B cell (primary cell): ENCODE measurements around the gene ARHGAP12. TPM values are rescaled to one million over a fixed set of nuclear protein-coding genes. Genes with fewer than 3 reads are reported as not detected.

Source experiments
- ATAC-seq: fragments of 200-7000 bp; cut with Tn5 transposase; one replicate; pipeline ENCODE4 v1.10.0; 2021; ENCODE audit warnings: low read depth, mild to moderate bottlenecking, moderate number of reproducible peaks, moderate library complexity
- CTCF ChIA-PET: fragments of 350-600 bp; sonication (Branson Sonifier 250); formaldehyde crosslinking; loops from one replicate; lab custom pipeline; 2021; ENCODE audit warnings: antibody characterized with exemption, inconsistent platforms; lab: Charles Lee
- POLR2A ChIA-PET: fragments of 350-600 bp; sonication (Branson Sonifier 250); formaldehyde crosslinking; loops from one replicate; lab custom pipeline; 2021; ENCODE audit warnings: antibody characterized with exemption; lab: Charles Lee
- DNase-seq: peaks from one replicate; pipeline ENCODE4 v3.0.0; 2013
- H2AFZ ChIP-seq: 2 replicates; pipeline ENCODE4 v1.6.1; 2012; ENCODE audit warnings: mild to moderate bottlenecking, low read depth, low read length; ENCODE audit not compliant: insufficient read depth, poor library complexity, severe bottlenecking
- H3K27ac ChIP-seq, 2 donors: 1 replicate in 1 of 2; 2 replicates in 1 of 2; pipeline ENCODE4 v1.5.1; 2012 to 2013; ENCODE audit warnings: low read length in 2 of 2, mild to moderate bottlenecking in 2 of 2, moderate library complexity in 1 of 2
- H3K27me3 ChIP-seq, 4 experiments: fragments of 200-600 bp in 1 of 4; sonication (generic) in 1 of 4; replicated peaks in 1 of 4; 1 replicate in 2 of 4; 2 replicates in 2 of 4; pipeline versions ENCODE4 v1.6.1 to v1.7.0; 2013 to 2016; ENCODE audit warnings: low read length in 3 of 4, mild to moderate bottlenecking in 2 of 4, mixed read lengths in 1 of 4, moderate library complexity in 1 of 4; ENCODE audit not compliant: insufficient read depth in 4 of 4, control insufficient read depth in 3 of 4; ENCODE audit errors: control extremely low read depth in 1 of 4
- H3K36me3 ChIP-seq, 2 experiments: replicated peaks in 1 of 2; 1 replicate in 1 of 2; 2 replicates in 1 of 2; pipeline versions ENCODE4 v1.6.1 to v1.7.1; 2013; ENCODE audit warnings: low read length in 1 of 2; ENCODE audit not compliant: insufficient read depth in 2 of 2, control insufficient read depth in 1 of 2; ENCODE audit errors: control extremely low read depth in 1 of 2, extremely low read depth in 1 of 2
- H3K4me1 ChIP-seq, 2 donors: fragments of 200-600 bp in 1 of 2; sonication (generic) in 1 of 2; 1 replicate in 1 of 2; 2 replicates in 1 of 2; pipeline versions ENCODE4 v1.5.1 to v1.6.1; 2013 to 2017; ENCODE audit warnings: low read length in 2 of 2; ENCODE audit not compliant: control insufficient read depth in 2 of 2, insufficient read depth in 2 of 2
- H3K4me2 ChIP-seq: replicated peaks from 2 replicates; pipeline ENCODE3; 2012; ENCODE audit warnings: mild to moderate bottlenecking, low read depth, low read length; ENCODE audit not compliant: poor library complexity, severe bottlenecking
- H3K4me3 ChIP-seq, 5 experiments: fragments of 200-600 bp in 1 of 5; sonication (generic) in 1 of 5; 1 replicate in 3 of 5; 2 replicates in 2 of 5; pipeline versions ENCODE4 v1.5.1 to v1.7.0; 2011 to 2016; ENCODE audit warnings: low read length in 4 of 5, mild to moderate bottlenecking in 4 of 5, low read depth in 2 of 5, control low read depth in 1 of 5, moderate library complexity in 1 of 5; ENCODE audit not compliant: insufficient read depth in 1 of 5; ENCODE audit errors: control extremely low read depth in 1 of 5, extremely low read depth in 1 of 5
- H3K79me2 ChIP-seq: fragments of 200-600 bp; sonication (generic); one replicate; pipeline ENCODE4 v1.6.0; 2016; ENCODE audit warnings: low read length; ENCODE audit not compliant: control insufficient read depth, insufficient read depth
- H3K9ac ChIP-seq: fragments of 200-600 bp; sonication (generic); 2 replicates; pipeline ENCODE4 v1.6.1; 2017; ENCODE audit warnings: mild to moderate bottlenecking, low read length, moderate library complexity
- H3K9me3 ChIP-seq, 3 donors: one replicate each; pipeline versions ENCODE4 v1.6.1 to v1.7.1; 2013; ENCODE audit warnings: low read length in 2 of 3; ENCODE audit not compliant: control insufficient read depth in 2 of 3, insufficient read depth in 1 of 3; ENCODE audit errors: control extremely low read depth in 1 of 3
- H4K20me1 ChIP-seq: 2 replicates; pipeline ENCODE4 v1.6.0; 2012; ENCODE audit warnings: mild to moderate bottlenecking, low read length; ENCODE audit not compliant: insufficient read depth, control insufficient read depth, poor library complexity, severe bottlenecking
- H3K27ac Mint-ChIP-seq: one replicate; pipeline ENCODE4 v1.8.0; 2021; ENCODE audit warnings: mixed read lengths
- H3K27me3 Mint-ChIP-seq: one replicate; pipeline ENCODE4 v1.8.0; 2021; ENCODE audit warnings: mixed read lengths
- H3K4me1 Mint-ChIP-seq: one replicate; pipeline ENCODE4 v1.8.0; 2021; ENCODE audit warnings: mixed read lengths
- H3K4me3 Mint-ChIP-seq: one replicate; pipeline ENCODE4 v1.8.0; 2021; ENCODE audit warnings: mixed read lengths
- H3K9me3 Mint-ChIP-seq: one replicate; pipeline ENCODE4 v1.8.0; 2022; ENCODE audit warnings: mixed read lengths; ENCODE audit not compliant: insufficient read depth
- CTCF ChIP-seq: fragments of 200-600 bp; IDR thresholded peaks from one replicate; pipeline ENCODE4 v1.8.0; 2022; ENCODE audit warnings: antibody characterized with exemption, mild to moderate bottlenecking
- EZH2 ChIP-seq: IDR thresholded peaks from 2 replicates; pipeline ENCODE4 v1.6.1; 2012; ENCODE audit warnings: borderline replicate concordance, low read depth, mild to moderate bottlenecking, moderate library complexity, low read length; ENCODE audit not compliant: insufficient read depth, poor library complexity, severe bottlenecking
- WGBS: methylation state at CpG from one replicate; pipeline ENCODE4 v1.1.5; 2013; ENCODE audit warnings: missing lambda C conversion rate; ENCODE audit not compliant: insufficient coverage; 5-methylcytosine and 5-hydroxymethylcytosine counted together
- intact Hi-C: fragments of 100-400 bp; cut with micrococcal nuclease; formaldehyde crosslinking; loops from one replicate; pipeline ENCODE4 v1.10.0; 2022
- polyA plus RNA-seq: library from polyadenylated mRNA; depleted of rRNA; stranded (reverse); fragments of >200 nt; gene quantifications from 2 replicates; pipeline ENCODE4 v1.2.3, GENCODE V29; 2012
- total RNA-seq, 2 donors: library from RNA; stranded (reverse); fragments of 120-200 nt in 1 of 2; gene quantifications; 1 replicate in 1 of 2; 2 replicates in 1 of 2; pipeline versions ENCODE4 v1.2.3 to v1.2.4, GENCODE V29; 2013 to 2022

The ARHGAP12 gene
- total and polyA plus RNA-seq, 2 donors (not counting 1 experiment from before 2014, with no cell fraction given) = 12.3 to 45.3 TPM

GRCh38 chr10:31926765-31927564, 1.7 kb downstream of the ARHGAP12 start:
- no peak for DNase-seq
- Mint-ChIP-seq H3K9me3 (no peaks in the 10 kb centered on the region), H3K4me3 (peak overlapping the region; percentile 75), H3K4me1 (peaks cover 48% of the 10 kb centered on the region), H3K27me3 (no peaks in the 10 kb centered on the region), H3K27ac (peak overlapping the region; percentile 90)
- Histone ChIP-seq H3K27me3 (no peaks in the 10 kb centered on the region), H3K4me3 (peak overlapping the region; percentile 70 to 96 (median 93)), H2AFZ (peak overlapping the region; percentile 99), H4K20me1 (peaks cover 17% of the 10 kb centered on the region), H3K9ac (peak overlapping the region; percentile 90), H3K4me2 (peak overlapping the region; percentile 93), H3K27ac (peak overlapping the region in 1 of 2 donors; percentile 49), H3K4me1 (peaks cover 20 to 32% of the 10 kb centered on the region in 2 donors), H3K9me3 (peaks cover 0 to 2% (median 0%) of the 10 kb centered on the region in 3 donors), H3K79me2 (peaks cover 60% of the 10 kb centered on the region), H3K36me3 (no peaks in the 10 kb centered on the region)
- no peak for TF ChIP-seq CTCF
- no peak for TF ChIP-seq EZH2
- WGBS = 46% methylated on average over 13 of the region's 22 CpGs
- ChIA-PET CTCF (interaction anchor here (0.9 to 2.6 kb wide), 2 partner anchors 65 to 78 kb away, joined by 4 to 8 read pairs; no protein-coding TSS in a partner anchor), POLR2A (interaction anchor here (0.8 kb wide), 1 partner anchor 7 kb away, joined by 3 read pairs; no protein-coding TSS in a partner anchor)
- intact Hi-C loops = loop anchor here (5.0 to 10.0 kb wide), 5 partner anchors 80 to 1580 kb away; partner anchors contain the start of gene MTPAP
- ATAC-seq = no peak

GRCh38 chr10:31926160-31926559, 2.5 kb downstream of the ARHGAP12 start:
- ChIA-PET CTCF (interaction anchor here (0.6 to 2.6 kb wide), 5 partner anchors 64 to 898 kb away, joined by 3 to 8 read pairs (median 3); no protein-coding TSS in a partner anchor), POLR2A (no interaction called here)
- intact Hi-C loops = loop anchor here (5.0 to 10.0 kb wide), 5 partner anchors 81 to 1579 kb away; partner anchors contain the start of gene MTPAP
- Histone ChIP-seq H3K27ac (no peak overlapping the region), H3K4me3 (no peak overlapping the region), H3K9ac (no peak overlapping the region), H2AFZ (no peak overlapping the region), H3K36me3 (no peaks in the 10 kb centered on the region), H4K20me1 (peaks cover 23% of the 10 kb centered on the region), H3K4me2 (peak overlapping the region; percentile 8), H3K79me2 (peaks cover 68% of the 10 kb centered on the region), H3K27me3 (no peaks in the 10 kb centered on the region), H3K9me3 (peaks cover 0 to 2% (median 0%) of the 10 kb centered on the region in 3 donors), H3K4me1 (peaks cover 22 to 37% of the 10 kb centered on the region in 2 donors)
- no CpG with 5 or more reads among the region's 5 CpGs for WGBS
- no peaks in the 10 kb centered on the region for H3K27me3 Mint-ChIP-seq
- H3K27ac Mint-ChIP-seq = no peak overlapping the region
- peaks cover 53% of the 10 kb centered on the region for H3K4me1 Mint-ChIP-seq
- peak overlapping the region; percentile 7 for H3K4me3 Mint-ChIP-seq
- DNase-seq (peak; percentile 17), ATAC-seq (no peak)
- no peaks in the 10 kb centered on the region for H3K9me3 Mint-ChIP-seq
- TF ChIP-seq EZH2 = no peak
- TF ChIP-seq CTCF = no peak
